ENCODE results near the gene SPHK2. TPM values are rescaled to one million over a fixed set of nuclear protein-coding genes. Genes with fewer than 3 reads are reported as not detected.

The SPHK2 gene
- polyA plus RNA-seq, 1 experiment: 9.2 TPM

DNA sequence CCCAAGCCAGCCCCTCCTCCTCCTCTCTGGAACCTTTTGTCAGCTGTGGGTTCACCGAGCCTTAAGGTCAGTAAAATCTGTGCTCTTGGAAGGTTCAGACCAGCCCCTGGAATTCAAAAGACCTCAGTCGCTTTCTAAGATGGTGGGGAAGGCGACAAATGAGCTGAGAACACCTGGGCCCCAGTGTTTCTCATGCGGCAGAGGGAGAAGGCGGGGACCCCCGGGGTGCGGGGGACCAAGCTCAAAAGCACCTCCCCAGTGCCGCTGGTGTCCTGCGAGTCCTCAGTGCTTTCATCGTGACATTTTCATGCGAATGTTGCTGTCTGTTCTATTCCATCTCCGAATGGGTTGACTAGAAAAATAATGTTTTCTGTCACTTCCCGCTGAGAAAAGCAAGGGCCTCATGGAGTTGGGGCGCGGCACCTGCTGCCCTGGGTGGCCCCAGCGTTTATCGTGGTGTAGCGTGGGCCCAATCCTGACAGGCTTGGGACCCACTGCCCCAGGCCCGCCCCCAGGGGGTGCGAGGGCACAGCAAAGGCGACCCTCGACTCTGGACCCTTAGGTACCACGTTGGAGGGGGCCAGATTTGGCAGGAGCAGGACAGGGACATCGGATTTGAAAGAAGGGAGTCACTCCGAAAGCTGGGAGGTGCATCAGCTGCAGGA is 54.3 kb downstream of the SPHK2 start:
- Histone ChIP-seq H3K36me3 (ENCODE audit: control insufficient read depth, insufficient read depth, low read length) (no peaks in the 10 kb centered on the region), H3K27me3 (ENCODE audit: control insufficient read depth, insufficient read depth, low read length) (no peaks in the 10 kb centered on the region; the same call in 1 of the 2 replicates), H3K4me3 (ENCODE audit: low read depth, low read length) (no peak overlapping the region)
- POLR2A ChIA-PET: no interaction called here
- TF ChIP-seq, protein P1, sequence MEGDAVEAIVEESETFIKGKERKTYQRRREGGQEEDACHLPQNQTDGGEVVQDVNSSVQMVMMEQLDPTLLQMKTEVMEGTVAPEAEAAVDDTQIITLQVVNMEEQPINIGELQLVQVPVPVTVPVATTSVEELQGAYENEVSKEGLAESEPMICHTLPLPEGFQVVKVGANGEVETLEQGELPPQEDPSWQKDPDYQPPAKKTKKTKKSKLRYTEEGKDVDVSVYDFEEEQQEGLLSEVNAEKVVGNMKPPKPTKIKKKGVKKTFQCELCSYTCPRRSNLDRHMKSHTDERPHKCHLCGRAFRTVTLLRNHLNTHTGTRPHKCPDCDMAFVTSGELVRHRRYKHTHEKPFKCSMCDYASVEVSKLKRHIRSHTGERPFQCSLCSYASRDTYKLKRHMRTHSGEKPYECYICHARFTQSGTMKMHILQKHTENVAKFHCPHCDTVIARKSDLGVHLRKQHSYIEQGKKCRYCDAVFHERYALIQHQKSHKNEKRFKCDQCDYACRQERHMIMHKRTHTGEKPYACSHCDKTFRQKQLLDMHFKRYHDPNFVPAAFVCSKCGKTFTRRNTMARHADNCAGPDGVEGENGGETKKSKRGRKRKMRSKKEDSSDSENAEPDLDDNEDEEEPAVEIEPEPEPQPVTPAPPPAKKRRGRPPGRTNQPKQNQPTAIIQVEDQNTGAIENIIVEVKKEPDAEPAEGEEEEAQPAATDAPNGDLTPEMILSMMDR (IDR thresholded peaks at IDR 0.05; ENCODE audit: insufficient read depth, low read depth, low read length): no peak
- CTCF ChIA-PET: interaction anchor here (0.9 to 2.8 kb wide), 12 partner anchors 9 to 183 kb away, joined by 3 to 22 read pairs (median 4); no protein-coding TSS in a partner anchor
- DNase-seq (ENCODE audit: low read depth): no peak

DNA sequence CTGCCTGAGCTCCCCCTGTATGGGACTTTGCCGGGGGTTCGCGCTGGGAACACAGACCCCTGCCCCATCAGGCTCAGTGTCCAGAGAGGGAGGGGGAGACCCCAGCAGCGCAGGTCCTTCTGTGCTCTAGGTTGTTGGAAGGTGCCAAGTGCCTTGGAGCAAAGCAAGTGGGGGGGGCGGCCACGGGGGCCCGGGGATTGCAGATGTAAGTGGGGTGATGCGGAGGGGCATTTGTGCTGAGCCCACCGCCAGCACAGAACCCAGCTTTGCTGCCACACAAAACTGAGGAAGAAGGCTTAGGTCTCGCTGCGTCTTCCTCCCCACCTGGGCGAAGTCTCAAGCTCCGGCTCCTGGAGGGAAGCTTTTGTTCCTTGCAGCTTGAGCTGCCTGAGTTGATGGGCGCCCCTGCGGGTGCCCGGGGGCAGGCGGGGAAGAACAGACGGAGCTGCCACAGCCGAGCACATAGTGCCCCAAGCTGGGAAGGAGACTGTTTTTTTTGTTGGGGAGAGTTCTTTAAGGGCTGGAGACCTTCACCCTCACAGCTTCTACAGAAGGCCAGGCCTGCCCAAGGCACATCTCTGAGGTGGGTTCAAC is 55.0 kb downstream of the SPHK2 start:
- ChIA-PET POLR2A (no interaction called here), CTCF (interaction anchor here (0.8 to 2.8 kb wide), 25 partner anchors 8 to 184 kb away, joined by 3 to 22 read pairs (median 4); partner anchors contain the start of genes CA11 and HSD17B14)
- no peaks in the 10 kb centered on the region; the same call in 1 of the 2 replicates for H3K27me3 ChIP-seq (ENCODE audit: control insufficient read depth, insufficient read depth, low read length)
- DNase-seq (ENCODE audit: low read depth): no peak
- no peaks in the 10 kb centered on the region for H3K36me3 ChIP-seq (ENCODE audit: control insufficient read depth, insufficient read depth, low read length)
- H3K4me3 ChIP-seq (ENCODE audit: low read depth, low read length): no peak overlapping the region
- TF ChIP-seq, protein P1 (IDR thresholded peaks at IDR 0.05; ENCODE audit: insufficient read depth, low read depth, low read length): no peak

DNA sequence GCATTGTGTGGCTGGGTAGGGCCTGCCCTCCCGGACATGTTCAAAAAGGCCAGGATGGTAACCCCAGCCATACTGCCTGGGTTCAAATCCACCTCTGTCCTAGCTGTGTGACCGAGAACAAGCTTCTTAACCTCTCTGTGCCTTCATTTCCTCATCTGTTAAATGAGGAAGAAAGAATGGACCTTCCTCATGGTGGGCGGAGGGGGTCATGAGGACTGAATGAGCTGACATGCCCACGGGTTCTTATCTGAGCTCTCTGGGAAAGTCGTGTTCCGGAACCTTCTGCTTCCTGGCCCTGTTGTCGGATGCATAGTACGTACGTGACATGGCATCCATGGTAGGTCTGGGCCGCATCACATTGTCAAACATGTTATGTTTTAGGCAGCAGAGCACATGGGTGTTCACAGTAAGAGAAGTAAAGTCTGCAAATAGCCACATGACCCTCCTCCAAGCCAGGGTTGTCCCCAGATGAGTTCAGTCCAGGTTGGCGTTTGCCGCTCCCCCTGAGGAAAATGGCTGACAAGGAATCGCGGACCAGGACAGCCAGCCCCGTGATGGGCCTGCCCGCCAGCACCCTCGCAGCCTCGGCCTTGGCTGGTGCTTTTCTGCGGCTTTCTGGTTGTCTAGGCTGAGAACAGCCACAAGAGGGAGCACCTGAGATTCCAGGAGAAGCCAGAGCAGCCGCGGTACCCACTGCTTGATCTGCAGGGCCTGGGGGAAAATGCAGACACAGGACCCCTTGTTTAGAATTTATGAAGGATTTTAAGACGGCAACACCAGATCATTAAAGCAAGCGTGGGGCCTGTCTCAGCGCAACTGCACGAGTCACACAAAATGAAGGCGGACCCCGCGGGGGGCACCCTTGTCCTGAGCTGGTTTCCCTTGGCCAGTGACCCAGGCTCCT is 55.9 kb downstream of the SPHK2 start:
- Histone ChIP-seq H3K36me3 (ENCODE audit: control insufficient read depth, insufficient read depth, low read length) (no peaks in the 10 kb centered on the region), H3K4me3 (ENCODE audit: low read depth, low read length) (no peak overlapping the region), H3K27me3 (ENCODE audit: control insufficient read depth, insufficient read depth, low read length) (no peaks in the 10 kb centered on the region; the same call in 1 of the 2 replicates)
- TF ChIP-seq, protein P1 (IDR thresholded peaks at IDR 0.05; ENCODE audit: insufficient read depth, low read depth, low read length): peak; percentile 92
- peak; percentile 12 for DNase-seq (ENCODE audit: low read depth)
- ChIA-PET POLR2A (no interaction called here), CTCF (interaction anchor here (0.7 to 2.8 kb wide), 36 partner anchors 8 to 170 kb away, joined by 3 to 22 read pairs (median 4); partner anchors contain the start of genes CA11, FUT2, HSD17B14 and IZUMO1)

DNA sequence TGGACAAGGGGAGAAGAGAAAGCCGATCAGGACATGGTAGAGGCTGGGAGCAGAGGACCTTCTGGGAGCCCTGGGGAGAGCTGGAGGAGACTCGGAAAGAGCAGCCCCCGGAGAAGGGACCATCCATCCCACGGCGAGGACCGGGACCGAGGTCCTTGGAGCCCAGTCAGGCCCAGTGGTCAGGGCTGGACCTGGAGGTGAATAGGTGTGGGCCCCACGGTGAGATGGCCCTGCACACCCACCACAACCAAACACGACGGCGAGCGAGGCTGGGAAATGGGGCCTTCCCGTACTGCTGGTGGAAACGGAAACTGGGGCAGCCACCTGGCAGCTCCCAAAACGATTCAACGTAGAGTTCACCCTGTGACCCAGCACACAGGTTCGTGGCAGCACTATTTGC is 57.2 kb downstream of the SPHK2 start:
- Histone ChIP-seq H3K4me3 (ENCODE audit: low read depth, low read length) (no peak overlapping the region), H3K27me3 (ENCODE audit: control insufficient read depth, insufficient read depth, low read length) (no peaks in the 10 kb centered on the region; the same call in 1 of the 2 replicates), H3K36me3 (ENCODE audit: control insufficient read depth, insufficient read depth, low read length) (no peaks in the 10 kb centered on the region)
- DNase-seq (ENCODE audit: low read depth): no peak
- POLR2A ChIA-PET: no interaction called here
- CTCF ChIA-PET: interaction anchor here (0.6 to 2.6 kb wide), 9 partner anchors 9 to 294 kb away, joined by 3 to 13 read pairs (median 5); partner anchors contain the start of genes CA11 and FUT2
- TF ChIP-seq, protein P1 (IDR thresholded peaks at IDR 0.05; ENCODE audit: insufficient read depth, low read depth, low read length): no peak

All from BJ (cell line).